Stomach smooth muscle (tissue), 2 donors: ENCODE data around the gene HSF5.

Experiments
- H3K27ac ChIP-seq: one replicate; pipeline ENCODE4 v1.7.0; 2013; ENCODE audit warnings: mild to moderate bottlenecking, low read length, inconsistent platforms
- H3K27me3 ChIP-seq, 2 donors: one replicate each; pipeline ENCODE4 v1.7.0; 2013; ENCODE audit warnings: low read length in 2 of 2; ENCODE audit not compliant: insufficient read depth in 2 of 2, control insufficient read depth in 1 of 2
- H3K36me3 ChIP-seq, 2 donors: one replicate each; pipeline ENCODE4 v1.7.0; 2013; ENCODE audit warnings: low read length in 2 of 2; ENCODE audit not compliant: control insufficient read depth in 2 of 2, insufficient read depth in 2 of 2
- H3K4me1 ChIP-seq: one replicate; pipeline ENCODE4 v1.7.0; 2013; ENCODE audit warnings: low read length; ENCODE audit not compliant: control insufficient read depth, insufficient read depth
- H3K4me3 ChIP-seq, 2 donors: one replicate each; pipeline ENCODE4 v1.7.0; 2013; ENCODE audit warnings: low read length in 2 of 2
- H3K9ac ChIP-seq, 2 donors: one replicate each; pipeline ENCODE4 v1.7.0; 2013; ENCODE audit warnings: low read length in 2 of 2, mild to moderate bottlenecking in 1 of 2
- H3K9me3 ChIP-seq, 2 donors: one replicate each; pipeline ENCODE4 v1.7.0; 2013; ENCODE audit warnings: low read length in 2 of 2; ENCODE audit not compliant: control insufficient read depth in 2 of 2
- donor health status: healthy.
- donor health status: Pancreatic carcinoma.

The HSF5 gene

GRCh38 chr17:58436245-58436644, 52.0 kb downstream of the HSF5 start:
- H3K36me3 ChIP-seq: no peaks in the 10 kb centered on the region
- no peak overlapping the region for H3K27ac ChIP-seq
- H3K4me3 ChIP-seq: no peak overlapping the region
- H3K27me3 ChIP-seq: no peaks in the 10 kb centered on the region
- H3K4me1 ChIP-seq: no peaks in the 10 kb centered on the region
- no peak overlapping the region for H3K9ac ChIP-seq
- H3K9me3 ChIP-seq: no peaks in the 10 kb centered on the region

- Histone ChIP-seq H3K9ac (no peak overlapping the region), H3K4me1 (no peaks in the 10 kb centered on the region), H3K27me3 (no peaks in the 10 kb centered on the region), H3K4me3 (no peak overlapping the region), H3K9me3 (no peaks in the 10 kb centered on the region), H3K36me3 (no peaks in the 10 kb centered on the region), H3K27ac (no peak overlapping the region)
These were observed 55.2 kb downstream of the HSF5 start for GRCh38 chr17:58432806-58433573.

DNA sequence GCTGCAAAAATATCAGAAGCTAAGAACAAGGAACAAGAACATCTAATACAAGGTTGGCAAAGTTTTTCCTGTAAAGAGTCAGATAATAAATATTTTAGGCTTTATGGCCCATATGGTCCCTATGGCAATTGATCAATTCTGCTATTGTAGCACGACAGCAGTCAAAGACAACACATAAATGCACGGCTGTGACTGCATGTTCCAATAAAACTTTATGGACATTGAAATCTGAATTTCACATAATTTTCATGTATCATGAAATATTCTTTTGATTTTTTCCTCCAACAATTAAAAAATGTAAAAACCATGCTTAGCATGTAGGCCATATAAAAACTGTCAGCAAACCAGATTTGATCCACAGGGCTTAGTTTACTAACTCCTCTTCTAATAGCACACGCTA, 60.4 kb downstream of the HSF5 start:
- no peak overlapping the region for H3K9ac ChIP-seq
- no peaks in the 10 kb centered on the region for H3K36me3 ChIP-seq
- no peak overlapping the region for H3K27ac ChIP-seq
- H3K4me1 ChIP-seq: no peaks in the 10 kb centered on the region
- no peak overlapping the region for H3K4me3 ChIP-seq
- peaks cover 0 to 2% of the 10 kb centered on the region in 2 donors for H3K27me3 ChIP-seq
- H3K9me3 ChIP-seq: no peaks in the 10 kb centered on the region

GRCh38 chr17:58421711-58422110, 66.5 kb downstream of the HSF5 start:
- no peaks in the 10 kb centered on the region for H3K9me3 ChIP-seq

DNA sequence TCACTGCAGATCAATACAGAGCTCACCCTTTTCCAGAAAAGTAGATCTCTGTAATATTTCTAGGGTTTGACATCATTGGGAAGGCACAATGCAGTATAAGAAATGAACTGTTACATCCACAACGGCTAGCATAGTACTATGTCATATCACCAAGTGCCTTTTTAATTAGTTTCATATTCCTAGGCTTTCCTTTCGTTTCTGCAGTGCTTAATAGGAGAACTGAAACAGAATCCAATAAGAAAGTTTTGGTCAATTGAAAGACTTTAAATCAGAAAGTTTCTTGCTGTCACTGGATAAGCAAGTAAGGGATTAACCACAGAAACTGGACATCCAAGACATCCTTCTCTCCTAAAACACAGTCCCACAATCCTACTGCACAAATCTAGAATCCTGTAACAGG, 67.4 kb downstream of the HSF5 start:
- Histone ChIP-seq H3K36me3 (no peaks in the 10 kb centered on the region), H3K4me3 (no peak overlapping the region), H3K9ac (no peak overlapping the region), H3K27ac (no peak overlapping the region), H3K4me1 (no peaks in the 10 kb centered on the region), H3K9me3 (no peaks in the 10 kb centered on the region), H3K27me3 (peaks cover 0 to 4% of the 10 kb centered on the region in 2 donors)

More at GRCh38 chr17:58421711-58422110, 66.5 kb downstream of the HSF5 start:
- H3K36me3 ChIP-seq: no peaks in the 10 kb centered on the region
- H3K4me3 ChIP-seq: no peak overlapping the region
- H3K9ac ChIP-seq: no peak overlapping the region
- H3K27ac ChIP-seq: no peak overlapping the region
- peaks cover 0 to 4% of the 10 kb centered on the region in 2 donors for H3K27me3 ChIP-seq
- H3K4me1 ChIP-seq: no peaks in the 10 kb centered on the region

GRCh38 chr17:58417300-58418092, 70.7 kb downstream of the HSF5 start, which contains the start of gene RNF43:
Gene RNF43 (minus strand): TSS chr17:58417534. CDS start chr17:58415577, 1,957 bp downstream.
- Histone ChIP-seq H3K4me1 (no peaks in the 10 kb centered on the region), H3K9ac (peak within 1 kb of the TSS; percentile 14 to 43), H3K4me3 (peak within 1 kb of the TSS; percentile 54 to 69), H3K36me3 (no peaks in the 10 kb centered on the region), H3K27me3 (peaks cover 0 to 3% of the 10 kb centered on the region in 2 donors), H3K27ac (no peak within 1 kb of the TSS), H3K9me3 (no peaks in the 10 kb centered on the region)

DNA sequence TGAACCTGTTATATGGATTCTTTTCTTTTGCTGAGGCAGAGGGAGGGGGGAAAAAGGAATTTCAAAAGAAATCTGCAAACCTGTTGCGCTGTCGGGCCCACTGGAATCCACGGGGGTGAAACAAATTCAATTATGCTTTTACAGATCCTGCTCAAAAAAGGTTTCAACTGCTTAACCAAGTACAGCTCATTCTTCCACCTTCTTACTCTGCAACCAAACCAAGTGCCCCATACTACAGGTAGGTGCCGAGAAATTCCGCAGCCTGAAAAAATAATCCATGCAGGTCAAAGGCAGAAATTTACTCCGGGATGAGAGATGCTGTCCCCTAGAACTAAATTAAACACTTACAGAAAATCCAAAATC, 71.3 kb downstream of the HSF5 start:
- Histone ChIP-seq H3K4me1 (no peaks in the 10 kb centered on the region), H3K9ac (peak overlapping the region; percentile 14 to 43), H3K27me3 (peaks cover 0 to 3% of the 10 kb centered on the region in 2 donors), H3K4me3 (peak overlapping the region in 1 of 2 donors; percentile 54), H3K27ac (no peak overlapping the region), H3K9me3 (no peaks in the 10 kb centered on the region), H3K36me3 (no peaks in the 10 kb centered on the region)

DNA sequence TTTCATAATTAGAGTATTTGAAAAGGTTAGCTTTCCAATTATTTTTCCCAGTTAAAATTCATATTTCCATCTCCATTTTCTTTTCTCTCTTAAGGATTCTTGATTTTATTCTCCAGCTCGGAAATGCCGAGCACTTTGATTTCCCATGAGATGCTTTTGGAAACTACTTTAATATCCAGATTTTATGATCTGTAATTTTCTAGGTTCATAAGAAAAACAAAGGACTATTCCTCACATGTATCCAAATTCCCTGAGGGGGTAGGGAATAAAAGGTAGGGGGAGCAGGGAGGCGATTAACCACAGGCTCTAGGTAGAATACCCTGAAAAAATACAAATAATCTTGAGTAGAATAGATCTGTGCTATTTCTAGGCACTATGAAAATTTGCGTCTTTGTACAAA, 71.8 kb downstream of the HSF5 start:
- Histone ChIP-seq H3K9ac (no peak overlapping the region), H3K27ac (no peak overlapping the region), H3K9me3 (no peaks in the 10 kb centered on the region), H3K4me1 (no peaks in the 10 kb centered on the region), H3K4me3 (no peak overlapping the region), H3K36me3 (no peaks in the 10 kb centered on the region), H3K27me3 (no peaks in the 10 kb centered on the region)

DNA sequence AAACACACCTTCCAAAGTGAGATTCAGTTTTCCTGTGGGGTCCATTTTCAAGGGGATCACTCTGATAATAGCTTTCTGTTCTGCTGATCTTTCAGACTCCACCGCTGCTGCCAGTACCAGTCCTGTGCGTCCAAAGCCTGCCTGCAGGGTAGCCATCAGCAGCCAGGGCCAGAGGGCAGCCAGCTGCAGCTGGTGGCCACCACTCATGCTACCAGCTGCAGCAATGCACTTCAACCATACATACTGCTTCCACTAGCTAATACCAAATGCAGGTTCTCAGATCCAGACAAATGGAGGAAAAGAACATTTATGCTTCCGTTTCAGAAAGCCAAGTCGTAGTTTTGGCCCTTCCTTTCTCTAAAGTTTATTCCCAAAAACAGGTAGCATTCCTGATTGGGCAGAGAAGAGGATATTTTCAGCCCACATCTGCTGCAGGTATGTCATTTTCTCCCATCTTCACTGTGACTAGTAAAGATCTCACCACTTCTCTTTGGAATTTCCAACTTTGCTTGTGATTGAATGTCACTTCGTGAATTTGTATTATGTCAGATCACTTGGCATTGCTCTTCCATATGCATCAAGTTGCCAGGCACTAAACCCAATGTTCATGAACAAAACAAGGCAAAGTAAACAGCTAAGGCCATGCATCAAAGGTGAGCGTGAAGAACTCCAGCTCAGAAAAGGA, 72.7 kb downstream of the HSF5 start:
- H3K27me3 ChIP-seq: no peaks in the 10 kb centered on the region
- H3K36me3 ChIP-seq: no peaks in the 10 kb centered on the region
- no peaks in the 10 kb centered on the region for H3K4me1 ChIP-seq
- H3K27ac ChIP-seq: no peak overlapping the region
- H3K9me3 ChIP-seq: no peaks in the 10 kb centered on the region
- H3K4me3 ChIP-seq: no peak overlapping the region
- H3K9ac ChIP-seq: no peak overlapping the region

DNA sequence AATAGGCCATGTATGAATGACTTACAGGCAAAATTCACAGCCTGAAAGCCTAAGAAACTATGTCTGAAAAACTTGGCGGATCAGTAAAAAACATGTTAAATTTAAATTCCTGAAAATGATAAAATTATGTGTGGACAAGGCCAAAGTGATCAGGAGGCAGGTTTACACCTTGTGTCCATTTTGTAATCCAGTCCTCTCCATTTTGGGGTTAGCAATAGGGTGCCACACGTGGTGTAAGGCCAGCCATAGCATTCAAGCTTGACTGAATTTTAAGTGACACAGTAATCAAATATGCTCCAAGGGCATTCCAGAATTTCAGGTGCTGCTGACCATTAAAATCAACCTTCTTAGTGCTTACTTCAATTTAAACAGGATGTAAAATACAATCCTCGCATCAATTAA, 73.6 kb downstream of the HSF5 start:
- Histone ChIP-seq H3K4me1 (no peaks in the 10 kb centered on the region), H3K9me3 (no peaks in the 10 kb centered on the region), H3K27ac (no peak overlapping the region), H3K27me3 (no peaks in the 10 kb centered on the region), H3K4me3 (no peak overlapping the region), H3K36me3 (no peaks in the 10 kb centered on the region), H3K9ac (no peak overlapping the region)
